Retinal pigment epithelial cell (primary cell): Measurements from ENCODE around the gene NPIPB6.

Experiments used
- DNase-seq: peaks from one replicate; pipeline ENCODE4 v3.0.0-alpha.2; 2010; ENCODE audit warnings: low read depth
- H3K4me3 ChIP-seq: 2 replicates; pipeline ENCODE4 v1.5.1; 2011; ENCODE audit warnings: mild to moderate bottlenecking, low read length, control low read depth, moderate library complexity
- CTCF ChIP-seq: conservative IDR thresholded peaks from 2 replicates; pipeline ENCODE4 v1.5.1; 2011; ENCODE audit warnings: low read depth, low read length, control low read depth, inconsistent platforms

Gene NPIPB6

GRCh38 chr16:28311913-28312312 is 51.4 kb downstream of the NPIPB6 start:
- DNase-seq: no peak
- no peak for TF ChIP-seq CTCF

GRCh38 chr16:28311413-28311812 is 51.9 kb downstream of the NPIPB6 start:
- no peak for DNase-seq
- TF ChIP-seq CTCF: no peak
- H3K4me3 ChIP-seq: no peak overlapping the region

More at GRCh38 chr16:28311913-28312312, 51.4 kb downstream of the NPIPB6 start:
- H3K4me3 ChIP-seq: no peak overlapping the region

GRCh38 chr16:28310796-28311195 is 52.5 kb downstream of the NPIPB6 start:
- TF ChIP-seq CTCF: no peak
- no peak for DNase-seq

GRCh38 chr16:28309811-28310311 is 53.4 kb downstream of the NPIPB6 start:
- no peak for TF ChIP-seq CTCF
- DNase-seq: no peak
- no peak overlapping the region for H3K4me3 ChIP-seq

More at GRCh38 chr16:28310796-28311195, 52.5 kb downstream of the NPIPB6 start:
- no peak overlapping the region for H3K4me3 ChIP-seq

GRCh38 chr16:28308794-28309584 is 54.3 kb downstream of the NPIPB6 start:
- H3K4me3 ChIP-seq: no peak overlapping the region

GRCh38 chr16:28307936-28308335 is 55.4 kb downstream of the NPIPB6 start:
- no peak for DNase-seq
- no peak overlapping the region for H3K4me3 ChIP-seq
- no peak for TF ChIP-seq CTCF

More at GRCh38 chr16:28308794-28309584, 54.3 kb downstream of the NPIPB6 start:
- DNase-seq: no peak
- no peak for TF ChIP-seq CTCF

GRCh38 chr16:28304214-28304613 is 59.1 kb downstream of the NPIPB6 start:
- DNase-seq: no peak
- H3K4me3 ChIP-seq: no peak overlapping the region
- no peak for TF ChIP-seq CTCF
